Measurements from ENCODE around the gene PRRT2. TPM values are rescaled to one million over a fixed set of nuclear protein-coding genes. Genes with fewer than 3 reads are reported as not detected.

Gene PRRT2
- total and polyA plus RNA-seq, 2 donors (not counting 3 experiments of a cell fraction or from before 2014, with no cell fraction given) = 3.3 TPM

DNA sequence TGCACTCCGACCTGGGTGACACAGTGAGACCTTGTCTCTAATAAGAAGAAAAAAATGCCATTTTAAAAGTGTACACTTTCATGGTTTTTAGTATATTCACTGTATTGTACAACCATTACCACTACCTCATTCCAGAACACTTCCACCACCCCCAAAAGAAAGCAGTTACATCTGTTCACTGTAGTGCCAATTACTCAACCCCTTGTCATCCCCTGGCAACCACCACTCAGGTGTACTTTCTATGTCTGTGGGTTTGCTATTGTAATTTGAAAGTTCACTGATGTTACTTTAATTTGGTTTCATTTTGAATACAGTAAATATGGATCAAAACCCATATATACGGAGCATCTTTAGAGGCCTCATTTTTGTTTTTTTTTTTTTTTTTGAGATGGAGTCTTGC lies 27.8 kb upstream of the PRRT2 start:
- Histone ChIP-seq H3K27ac (ENCODE audit: insufficient read depth, low read depth, low read length) (no peak overlapping the region), H3K27me3 (ENCODE audit: control insufficient read depth in 2 of 2, insufficient read depth in 2 of 2, low read length in 2 of 2) (peaks cover 10 to 19% of the 10 kb centered on the region in 2 experiments), H3K4me3 (replicated peaks in 1 of 3; ENCODE audit: insufficient read depth in 1 of 3, low read depth in 1 of 3, low read length in 3 of 3) (no peak overlapping the region), H3K4me1 (ENCODE audit: control insufficient read depth, extremely low read depth, insufficient read depth, low read length) (peaks cover 8% of the 10 kb centered on the region), H3K79me2 (ENCODE audit: control insufficient read depth, insufficient read depth, low read length) (no peaks in the 10 kb centered on the region), H3K9me3 (replicated peaks; ENCODE audit: control insufficient read depth, insufficient read depth, low read length) (no peaks in the 10 kb centered on the region), H3K36me3 (ENCODE audit: control insufficient read depth in 2 of 2, extremely low read depth in 1 of 2, insufficient read depth in 2 of 2, low read length in 2 of 2) (no peaks in the 10 kb centered on the region), H3K9ac (replicated peaks; ENCODE audit: extremely low read depth, insufficient read depth, low read length) (no peak overlapping the region), H3K4me2 (ENCODE audit: insufficient read depth, low read length) (no peak overlapping the region), H2AFZ (ENCODE audit: low read depth, low read length) (no peak overlapping the region), H3K9me1 (replicated peaks; ENCODE audit: control insufficient read depth, extremely low read depth, insufficient read depth, low read length) (no peaks in the 10 kb centered on the region), H4K20me1 (replicated peaks; ENCODE audit: control insufficient read depth, extremely low read depth, insufficient read depth, low read length) (no peaks in the 10 kb centered on the region)
- FAIRE-seq (no peak), DNase-seq (ENCODE audit: low read depth, low spot score) (no peak)
- dilution Hi-C loops (cut with MboI; ENCODE audit: extremely low pct_ligation_motif_present, low sequenced_read_pairs) = no loop called here
- no TSS peak for BruUV-seq (replicated peaks)
- ChIA-PET POLR2A (no interaction called here), CTCF (interaction anchor here (0.7 to 4.6 kb wide), 19 partner anchors 12 to 248 kb away, joined by 3 to 30 read pairs (median 6); partner anchors contain the start of gene PAGR1)
- intact Hi-C loops (cut with micrococcal nuclease) = no loop called here
- no peak for TF ChIP-seq FOS (IDR thresholded peaks at IDR 0.05; ENCODE audit: borderline replicate concordance, insufficient read depth, low read length)
- TF ChIP-seq, protein P1, sequence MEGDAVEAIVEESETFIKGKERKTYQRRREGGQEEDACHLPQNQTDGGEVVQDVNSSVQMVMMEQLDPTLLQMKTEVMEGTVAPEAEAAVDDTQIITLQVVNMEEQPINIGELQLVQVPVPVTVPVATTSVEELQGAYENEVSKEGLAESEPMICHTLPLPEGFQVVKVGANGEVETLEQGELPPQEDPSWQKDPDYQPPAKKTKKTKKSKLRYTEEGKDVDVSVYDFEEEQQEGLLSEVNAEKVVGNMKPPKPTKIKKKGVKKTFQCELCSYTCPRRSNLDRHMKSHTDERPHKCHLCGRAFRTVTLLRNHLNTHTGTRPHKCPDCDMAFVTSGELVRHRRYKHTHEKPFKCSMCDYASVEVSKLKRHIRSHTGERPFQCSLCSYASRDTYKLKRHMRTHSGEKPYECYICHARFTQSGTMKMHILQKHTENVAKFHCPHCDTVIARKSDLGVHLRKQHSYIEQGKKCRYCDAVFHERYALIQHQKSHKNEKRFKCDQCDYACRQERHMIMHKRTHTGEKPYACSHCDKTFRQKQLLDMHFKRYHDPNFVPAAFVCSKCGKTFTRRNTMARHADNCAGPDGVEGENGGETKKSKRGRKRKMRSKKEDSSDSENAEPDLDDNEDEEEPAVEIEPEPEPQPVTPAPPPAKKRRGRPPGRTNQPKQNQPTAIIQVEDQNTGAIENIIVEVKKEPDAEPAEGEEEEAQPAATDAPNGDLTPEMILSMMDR (IDR thresholded peaks at IDR 0.05; ENCODE audit: extremely low read depth in 1 of 2, insufficient read depth in 1 of 2, low read depth in 1 of 2, low read length in 2 of 2) = no peak
- no peak for TF ChIP-seq EZH2 (IDR thresholded peaks at IDR 0.05; ENCODE audit: borderline replicate concordance, low read depth, low read length, severe bottlenecking)
- TF ChIP-seq POLR2AphosphoS5 (IDR thresholded peaks at IDR 0.05; ENCODE audit: insufficient read depth, low read depth, low read length) = no peak
- TF ChIP-seq POLR2A (IDR thresholded peaks at IDR 0.05; ENCODE audit: low read depth, low read length) = no peak
- no peak for TF ChIP-seq MYC (IDR thresholded peaks at IDR 0.05; ENCODE audit: low read depth, low read length)
- TF ChIP-seq GATA2 (IDR thresholded peaks at IDR 0.05; ENCODE audit: insufficient read depth, insufficient read length, low read depth, low read length) = no peak
- TF ChIP-seq, protein P2, sequence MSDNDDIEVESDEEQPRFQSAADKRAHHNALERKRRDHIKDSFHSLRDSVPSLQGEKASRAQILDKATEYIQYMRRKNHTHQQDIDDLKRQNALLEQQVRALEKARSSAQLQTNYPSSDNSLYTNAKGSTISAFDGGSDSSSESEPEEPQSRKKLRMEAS (IDR thresholded peaks at IDR 0.05; ENCODE audit: insufficient read depth, insufficient read length) = no peak
- no peak for TF ChIP-seq JUN (IDR thresholded peaks at IDR 0.05; ENCODE audit: borderline replicate concordance, insufficient read depth, insufficient read length, low read depth)

Measured in endothelial cell of umbilical vein (primary cell).